Esophagus squamous epithelium (tissue), 5 donors: ENCODE measurements around the gene DIAPH3. TPM values are rescaled to one million over a fixed set of nuclear protein-coding genes. Genes with fewer than 3 reads are reported as not detected.

Source experiments
- DNase-seq: peaks from one replicate; lab custom pipeline; 2025; lab: John Stamatoyannopoulos, UW
- H3K27ac ChIP-seq, 4 donors: fragments of 200-600 bp; sonication (generic); one replicate each; pipeline ENCODE4 v1.5.1; 2016 to 2019; ENCODE audit warnings: mild to moderate bottlenecking in 1 of 4
- H3K27me3 ChIP-seq, 4 donors: fragments of 200-600 bp; sonication (generic); 1 replicate in 3 of 4; 2 replicates in 1 of 4; pipeline versions ENCODE4 v1.5.1 to v1.6.0; 2017 to 2021; ENCODE audit warnings: antibody characterized with exemption in 1 of 4
- H3K36me3 ChIP-seq, 3 donors: fragments of 200-600 bp; sonication (generic); one replicate each; pipeline ENCODE4 v1.5.1; 2016 to 2019
- H3K4me1 ChIP-seq, 3 donors: fragments of 200-600 bp; sonication (generic); one replicate each; pipeline ENCODE4 v1.5.1; 2017 to 2019
- H3K4me3 ChIP-seq, 4 donors: fragments of 200-600 bp; sonication (generic); 1 replicate in 3 of 4; 2 replicates in 1 of 4; pipeline ENCODE4 v1.5.1; 2016 to 2019; ENCODE audit warnings: mild to moderate bottlenecking in 2 of 4, moderate library complexity in 1 of 4
- H3K9me3 ChIP-seq, 3 donors: fragments of 200-600 bp; sonication (generic); one replicate each; pipeline ENCODE4 v1.5.1; 2016 to 2019
- CTCF ChIP-seq, 6 experiments: fragments of 450-650 bp in 4 of 6; fragments of 200-600 bp in 2 of 6; sonication (generic) in 2 of 6; IDR thresholded peaks; one replicate each; pipeline ENCODE4 v1.5.1; 2016 to 2019; ENCODE audit warnings: antibody characterized with exemption in 6 of 6, mild to moderate bottlenecking in 4 of 6, moderate library complexity in 4 of 6
- POLR2A ChIP-seq, 4 donors: fragments of 450-650 bp; IDR thresholded peaks; one replicate each; pipeline ENCODE4 v1.6.1; 2017; ENCODE audit warnings: antibody characterized with exemption in 4 of 4, mild to moderate bottlenecking in 4 of 4, moderate library complexity in 3 of 4
- WGBS, 2 donors: methylation state at CpG; one replicate each; pipeline ENCODE4 v1.1.5; 2018; 5-methylcytosine and 5-hydroxymethylcytosine counted together
- intact Hi-C: fragments of 100-400 bp; cut with DNase I; formaldehyde crosslinking; loops from one replicate; pipeline ENCODE4 v1.15.0; 2022
- total RNA-seq, 4 donors: library from RNA; depleted of rRNA; stranded (reverse); fragments of >200 nt; gene quantifications; one replicate each; pipeline ENCODE4 v1.1.0, GENCODE V29; 2016
- donor health status: DM: yes; HTN: yes; CAD: no.

The DIAPH3 gene
- total RNA-seq, 4 donors from 2014 or later = 2.2 to 11.1 (median 4.0) TPM

- Histone ChIP-seq H3K9me3 (no peaks in the 10 kb centered on the region), H3K4me1 (peaks cover 0 to 21% (median 4%) of the 10 kb centered on the region in 3 donors), H3K4me3 (no peak overlapping the region), H3K27ac (peak overlapping the region in 1 of 4 donors; percentile 1), H3K36me3 (no peaks in the 10 kb centered on the region), H3K27me3 (no peaks in the 10 kb centered on the region)
- DNase-seq = no peak
- TF ChIP-seq POLR2A (IDR thresholded peaks at IDR 0.05) = no peak
- no peak for TF ChIP-seq CTCF (IDR thresholded peaks at IDR 0.05)
- intact Hi-C loops = no loop called here
- WGBS, 2 donors = 14 to 23% methylated on average over 3 to 6 of the region's 6 CpGs
Observed at GRCh38 chr13:59774491-59774971, 389.2 kb downstream of the DIAPH3 start.

DNA sequence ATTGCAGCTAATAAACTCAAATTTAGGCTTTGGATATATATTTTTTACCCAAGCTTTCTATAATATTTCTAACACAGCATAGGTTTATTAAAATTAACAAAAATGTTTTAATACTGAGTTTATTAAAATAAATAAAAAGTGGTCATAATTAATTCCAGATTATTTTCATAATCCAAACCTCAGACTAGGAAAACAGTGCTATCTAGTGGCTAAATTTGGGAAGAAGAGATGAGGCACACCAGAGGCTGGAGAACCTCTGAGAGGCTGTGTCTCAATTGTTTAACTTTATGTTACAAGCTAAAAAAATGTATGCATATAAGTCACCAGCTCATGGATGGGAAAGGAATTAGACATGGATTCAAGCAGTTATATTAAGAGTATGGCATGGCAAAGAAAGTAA lies 392.5 kb downstream of the DIAPH3 start:
- intact Hi-C loops = no loop called here
- H3K27me3 ChIP-seq = no peaks in the 10 kb centered on the region
- no peak for DNase-seq
- H3K9me3 ChIP-seq = no peaks in the 10 kb centered on the region
- H3K36me3 ChIP-seq = no peaks in the 10 kb centered on the region
- no peak overlapping the region for H3K4me3 ChIP-seq
- no peak overlapping the region for H3K27ac ChIP-seq
- TF ChIP-seq POLR2A (IDR thresholded peaks at IDR 0.05) (no peak), CTCF (IDR thresholded peaks at IDR 0.05) (peak in 2 of 6 experiments; percentile 55 to 56)
- peaks cover 0 to 21% (median 4%) of the 10 kb centered on the region in 3 donors for H3K4me1 ChIP-seq

GRCh38 chr13:59770451-59770850 lies 393.3 kb downstream of the DIAPH3 start:
- DNase-seq = no peak

GRCh38 chr13:59766236-59766635 lies 397.5 kb downstream of the DIAPH3 start:
- intact Hi-C loops = no loop called here
- no peak for TF ChIP-seq CTCF (IDR thresholded peaks at IDR 0.05)
- no peak for TF ChIP-seq POLR2A (IDR thresholded peaks at IDR 0.05)
- Histone ChIP-seq H3K4me3 (no peak overlapping the region), H3K27me3 (no peaks in the 10 kb centered on the region), H3K9me3 (no peaks in the 10 kb centered on the region), H3K27ac (no peak overlapping the region), H3K4me1 (peaks cover 0 to 12% (median 4%) of the 10 kb centered on the region in 3 donors), H3K36me3 (no peaks in the 10 kb centered on the region)
- DNase-seq = no peak
- WGBS, 2 donors = 87 to 94% methylated on average over 1 of the region's 1 CpG

More at GRCh38 chr13:59770451-59770850, 393.3 kb downstream of the DIAPH3 start:
- Histone ChIP-seq H3K9me3 (no peaks in the 10 kb centered on the region), H3K27me3 (no peaks in the 10 kb centered on the region), H3K36me3 (no peaks in the 10 kb centered on the region), H3K4me3 (no peak overlapping the region), H3K4me1 (peaks cover 0 to 21% (median 4%) of the 10 kb centered on the region in 3 donors), H3K27ac (peak overlapping the region in 1 of 4 donors; percentile 3)
- intact Hi-C loops = no loop called here
- TF ChIP-seq CTCF (IDR thresholded peaks at IDR 0.05) = no peak
- no peak for TF ChIP-seq POLR2A (IDR thresholded peaks at IDR 0.05)

GRCh38 chr13:59755632-59756290 lies 408.0 kb downstream of the DIAPH3 start:
- Histone ChIP-seq H3K9me3 (no peaks in the 10 kb centered on the region), H3K36me3 (no peaks in the 10 kb centered on the region), H3K27me3 (no peaks in the 10 kb centered on the region), H3K4me1 (peaks cover 0 to 5% (median 0%) of the 10 kb centered on the region in 3 donors), H3K4me3 (no peak overlapping the region), H3K27ac (no peak overlapping the region)
- no peak for DNase-seq
- no peak for TF ChIP-seq CTCF (IDR thresholded peaks at IDR 0.05)
- TF ChIP-seq POLR2A (IDR thresholded peaks at IDR 0.05) = no peak
- intact Hi-C loops = no loop called here
